Gastroesophageal sphincter (tissue), 4 donors: ENCODE data around the gene PARD3. TPM values are rescaled to one million over a fixed set of nuclear protein-coding genes. Genes with fewer than 3 reads are reported as not detected.

Experiments
- ATAC-seq: fragments of 150-250 bp; one replicate; pipeline ENCODE4 v1.9.1; 2016; ENCODE audit warnings: mild to moderate bottlenecking, moderate library complexity
- H3K27ac ChIP-seq, 4 donors: fragments of 200-600 bp; sonication (generic) in 3 of 4; 1 replicate in 3 of 4; 2 replicates in 1 of 4; pipeline ENCODE4 v1.5.1; 2016 to 2019
- H3K27me3 ChIP-seq: fragments of 200-600 bp; sonication (generic); one replicate; pipeline ENCODE4 v1.5.1; 2019
- H3K36me3 ChIP-seq, 2 donors: fragments of 200-600 bp; sonication (generic); one replicate each; pipeline ENCODE4 v1.5.1; 2019; ENCODE audit warnings: control low read depth in 1 of 2
- H3K4me1 ChIP-seq, 3 donors: fragments of 200-600 bp; sonication (generic); 1 replicate in 2 of 3; 2 replicates in 1 of 3; pipeline ENCODE4 v1.5.1; 2016 to 2019; ENCODE audit warnings: control low read depth in 2 of 3
- H3K4me3 ChIP-seq, 2 donors: fragments of 200-600 bp; sonication (generic); one replicate each; pipeline ENCODE4 v1.5.1; 2019; ENCODE audit warnings: mild to moderate bottlenecking in 1 of 2, moderate library complexity in 1 of 2
- H3K9me3 ChIP-seq, 3 donors: fragments of 200-600 bp; sonication (generic); one replicate each; pipeline ENCODE4 v1.5.1; 2017 to 2019; ENCODE audit warnings: control low read depth in 2 of 3
- CTCF ChIP-seq, 4 experiments: fragments of 200-600 bp in 2 of 4; fragments of 450-650 bp in 2 of 4; sonication (generic) in 1 of 4; IDR thresholded peaks; one replicate each; pipeline ENCODE4 v1.5.1; 2017 to 2019; ENCODE audit warnings: antibody characterized with exemption in 4 of 4, mild to moderate bottlenecking in 2 of 4, moderate library complexity in 2 of 4
- EP300 ChIP-seq: sonication (generic); formaldehyde crosslinking; IDR thresholded peaks from one replicate; pipeline ENCODE4 v1.6.1; 2017; ENCODE audit warnings: antibody characterized with exemption, mild to moderate bottlenecking
- POLR2A ChIP-seq, 2 donors: fragments of 450-650 bp; IDR thresholded peaks; one replicate each; pipeline ENCODE4 v1.6.1; 2017; ENCODE audit warnings: antibody characterized with exemption in 2 of 2, mild to moderate bottlenecking in 2 of 2, moderate library complexity in 1 of 2
- POLR2AphosphoS5 ChIP-seq: sonication (generic); formaldehyde crosslinking; IDR thresholded peaks from one replicate; pipeline ENCODE4 v1.6.1; 2017; ENCODE audit warnings: antibody characterized with exemption
- WGBS, 2 donors: methylation state at CpG; one replicate each; pipeline ENCODE4 v1.1.5; 2018; ENCODE audit warnings: low coverage in 1 of 2; 5-methylcytosine and 5-hydroxymethylcytosine counted together
- total RNA-seq, 4 donors: library from RNA; depleted of rRNA; stranded (reverse); fragments of >200 nt; gene quantifications; one replicate each; pipeline ENCODE4 v1.1.0, GENCODE V29; 2016

PARD3 gene
- total RNA-seq, 4 donors from 2014 or later = 101 to 127 (median 115) TPM

GRCh38 chr10:34091635-34092195 is 723.4 kb downstream of the PARD3 start:
- TF ChIP-seq CTCF (IDR thresholded peaks at IDR 0.05) (no peak), EP300 (no peak), POLR2A (IDR thresholded peaks at IDR 0.05) (no peak), POLR2AphosphoS5 (no peak)
- ATAC-seq = no peak
- Histone ChIP-seq H3K4me1 (no peaks in the 10 kb centered on the region), H3K36me3 (no peaks in the 10 kb centered on the region), H3K27ac (no peak overlapping the region), H3K27me3 (no peaks in the 10 kb centered on the region), H3K9me3 (peaks cover 0 to 29% (median 0%) of the 10 kb centered on the region in 3 donors), H3K4me3 (no peak overlapping the region)
- 94 to 100% methylated on average over 3 of the region's 6 CpGs for WGBS, 2 donors

GRCh38 chr10:34089253-34089652 is 725.8 kb downstream of the PARD3 start:
- Histone ChIP-seq H3K36me3 (no peaks in the 10 kb centered on the region), H3K27ac (no peak overlapping the region), H3K9me3 (peaks cover 0 to 12% (median 0%) of the 10 kb centered on the region in 3 donors), H3K4me3 (no peak overlapping the region), H3K27me3 (no peaks in the 10 kb centered on the region), H3K4me1 (no peaks in the 10 kb centered on the region)
- WGBS, 2 donors = 84 to 100% methylated on average over 1 to 6 of the region's 6 CpGs
- no peak for ATAC-seq
- TF ChIP-seq POLR2AphosphoS5 = no peak
- no peak for TF ChIP-seq CTCF (IDR thresholded peaks at IDR 0.05)
- no peak for TF ChIP-seq POLR2A (IDR thresholded peaks at IDR 0.05)
- no peak for TF ChIP-seq EP300

GRCh38 chr10:34088208-34088794 is 726.8 kb downstream of the PARD3 start:
- no peak for ATAC-seq
- Histone ChIP-seq H3K4me3 (no peak overlapping the region), H3K27me3 (no peaks in the 10 kb centered on the region), H3K9me3 (peaks cover 0 to 14% (median 0%) of the 10 kb centered on the region in 3 donors), H3K36me3 (no peaks in the 10 kb centered on the region), H3K27ac (no peak overlapping the region), H3K4me1 (no peaks in the 10 kb centered on the region)
- TF ChIP-seq EP300 (no peak), CTCF (IDR thresholded peaks at IDR 0.05) (no peak), POLR2A (IDR thresholded peaks at IDR 0.05) (no peak), POLR2AphosphoS5 (no peak)
- 88 to 95% methylated on average over 4 to 6 of the region's 9 CpGs for WGBS, 2 donors

- no peak for ATAC-seq
- Histone ChIP-seq H3K27ac (no peak overlapping the region), H3K36me3 (no peaks in the 10 kb centered on the region), H3K4me3 (no peak overlapping the region), H3K9me3 (peaks cover 0 to 18% (median 0%) of the 10 kb centered on the region in 3 donors), H3K4me1 (no peaks in the 10 kb centered on the region), H3K27me3 (no peaks in the 10 kb centered on the region)
- no CpG with 5 or more reads among the region's 3 CpGs for WGBS, 2 donors
- TF ChIP-seq CTCF (IDR thresholded peaks at IDR 0.05) (no peak), POLR2A (IDR thresholded peaks at IDR 0.05) (no peak), POLR2AphosphoS5 (no peak), EP300 (no peak)
These were observed 728.0 kb downstream of the PARD3 start for GRCh38 chr10:34087095-34087418.

GRCh38 chr10:34083567-34083966 is 731.5 kb downstream of the PARD3 start:
- Histone ChIP-seq H3K4me1 (peaks cover 0 to 24% (median 7%) of the 10 kb centered on the region in 3 donors), H3K9me3 (peaks cover 0 to 18% (median 0%) of the 10 kb centered on the region in 3 donors), H3K27ac (no peak overlapping the region), H3K27me3 (no peaks in the 10 kb centered on the region), H3K36me3 (no peaks in the 10 kb centered on the region), H3K4me3 (no peak overlapping the region)
- TF ChIP-seq CTCF (IDR thresholded peaks at IDR 0.05) = no peak
- TF ChIP-seq POLR2AphosphoS5 = no peak
- TF ChIP-seq EP300 = no peak
- TF ChIP-seq POLR2A (IDR thresholded peaks at IDR 0.05) = no peak
- 86 to 89% methylated on average over 1 to 2 of the region's 2 CpGs for WGBS, 2 donors
- ATAC-seq = no peak
